ENCODE data around the gene ZMYND8.
"Not testable (repeated sequence)": the region's sequence is repeated elsewhere in the genome, so short reads cannot be mapped to it uniquely, and the experiment has no call there.

ZMYND8 gene

DNA sequence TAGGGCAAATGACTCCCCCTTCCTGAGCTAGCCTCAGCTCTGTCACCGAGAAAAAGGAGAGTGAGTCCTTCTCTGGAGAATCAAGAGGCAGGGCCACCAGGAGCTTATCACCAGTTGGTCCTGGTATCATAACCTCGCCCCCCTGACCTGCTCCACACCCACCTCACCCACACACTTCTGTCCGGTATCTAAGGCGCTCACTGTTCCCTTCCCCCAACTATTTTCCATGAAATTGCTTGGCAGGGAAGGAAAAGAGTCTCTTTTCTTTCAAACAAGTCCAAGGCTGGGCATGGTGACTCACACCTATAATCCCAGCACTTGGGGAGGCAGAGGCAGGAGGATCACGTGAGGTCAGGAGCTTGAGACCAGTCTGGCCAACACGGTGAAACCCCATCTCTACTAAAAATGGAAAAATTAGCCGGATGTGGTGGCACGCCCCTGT is 77.6 kb downstream of the ZMYND8 start:
- no peak overlapping the region for H3K9ac ChIP-seq (ENCODE audit: low read length)
- no peak overlapping the region for H3K27ac ChIP-seq (ENCODE audit: low read depth, low read length)
- no peak overlapping the region for H3K4me3 ChIP-seq (ENCODE audit: low read length)
- H3K4me1 ChIP-seq (ENCODE audit: control insufficient read depth, insufficient read depth, low read length): peaks cover 14% of the 10 kb centered on the region
- no peaks in the 10 kb centered on the region for H3K27me3 ChIP-seq (ENCODE audit: control insufficient read depth, insufficient read depth, low read length)
- H3K36me3 ChIP-seq (ENCODE audit: control insufficient read depth, insufficient read depth, low read length): peaks cover 18% of the 10 kb centered on the region

DNA sequence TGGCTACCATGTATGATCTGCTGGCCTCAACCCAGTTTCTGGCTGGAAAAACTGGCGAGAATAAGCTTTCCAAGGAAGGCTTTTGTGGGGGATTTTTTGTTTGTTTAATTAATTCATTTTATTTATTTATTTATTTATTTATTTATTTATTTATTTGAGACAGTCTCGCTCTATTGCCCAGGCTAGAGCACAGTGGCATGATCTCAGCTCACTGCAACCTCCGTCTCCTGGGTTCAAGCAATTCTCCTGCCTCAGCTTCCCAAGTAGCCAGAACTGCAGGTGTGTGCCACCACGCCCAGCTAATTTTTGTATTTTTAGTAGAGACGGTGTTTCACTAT is 79.0 kb downstream of the ZMYND8 start:
- H3K9ac ChIP-seq (ENCODE audit: low read length); H3K4me3 ChIP-seq (ENCODE audit: low read length); H3K27me3 ChIP-seq (ENCODE audit: control insufficient read depth, insufficient read depth, low read length); H3K27ac ChIP-seq (ENCODE audit: low read depth, low read length): not testable (repeated sequence)
- peaks cover 17% of the 10 kb centered on the region for H3K4me1 ChIP-seq (ENCODE audit: control insufficient read depth, insufficient read depth, low read length)
- peaks cover 12% of the 10 kb centered on the region for H3K36me3 ChIP-seq (ENCODE audit: control insufficient read depth, insufficient read depth, low read length)

DNA sequence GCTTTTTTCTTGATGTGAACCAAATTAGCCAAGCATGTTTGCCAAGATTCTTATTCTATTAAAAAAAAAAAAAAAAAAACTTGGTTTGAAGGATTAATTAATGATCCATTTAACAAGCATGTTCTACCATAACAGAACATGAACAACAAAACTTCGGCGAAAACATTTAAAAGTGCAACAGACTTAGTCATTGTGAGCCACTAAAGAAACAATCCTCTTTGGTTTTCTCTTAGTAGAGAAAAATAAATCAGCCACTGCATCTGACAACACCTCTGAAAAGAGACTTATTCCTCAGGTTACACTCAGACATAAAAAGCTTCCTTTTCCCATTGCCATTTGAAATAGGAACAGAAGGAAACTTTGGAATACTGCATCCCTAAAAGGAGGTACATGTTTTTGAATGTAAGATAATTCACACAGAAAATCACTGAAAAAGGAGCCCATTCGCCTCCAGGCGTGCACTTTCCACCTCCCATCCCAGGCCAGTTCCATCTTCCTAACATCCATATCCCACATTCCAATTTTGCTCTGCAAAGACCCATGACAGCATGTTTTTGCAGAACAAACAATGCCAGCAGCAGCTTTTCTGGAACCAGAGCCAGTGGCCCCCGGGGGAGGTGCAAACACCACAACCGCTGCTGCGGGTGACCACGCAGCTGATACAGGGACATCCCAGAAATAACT is 79.5 kb downstream of the ZMYND8 start:
- Histone ChIP-seq H3K27ac (ENCODE audit: low read depth, low read length) (peak overlapping the region; percentile 39), H3K36me3 (ENCODE audit: control insufficient read depth, insufficient read depth, low read length) (peaks cover 12% of the 10 kb centered on the region), H3K9ac (ENCODE audit: low read length) (no peak overlapping the region), H3K4me3 (ENCODE audit: low read length) (no peak overlapping the region), H3K4me1 (ENCODE audit: control insufficient read depth, insufficient read depth, low read length) (peaks cover 17% of the 10 kb centered on the region), H3K27me3 (ENCODE audit: control insufficient read depth, insufficient read depth, low read length) (no peaks in the 10 kb centered on the region)

DNA sequence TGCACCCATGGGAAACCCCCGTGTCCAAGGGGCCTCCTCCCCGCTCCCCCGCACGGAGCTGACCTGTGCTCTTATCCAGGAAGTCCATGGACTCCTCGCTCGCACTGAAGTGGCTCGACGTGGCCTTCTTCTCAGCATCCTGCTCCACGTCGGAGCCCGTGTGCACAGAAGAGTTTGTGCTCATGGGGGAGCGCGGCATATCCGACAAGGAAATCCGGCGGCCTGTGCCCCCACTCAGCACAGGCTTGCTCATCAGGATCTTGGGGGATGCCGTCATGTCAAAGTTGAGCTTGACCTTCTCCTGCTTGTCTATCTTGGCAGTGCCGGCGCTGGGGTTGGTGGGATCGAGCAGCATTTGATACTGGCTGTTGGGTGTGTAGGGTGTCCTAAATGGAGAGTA is 80.2 kb downstream of the ZMYND8 start:
- Histone ChIP-seq H3K36me3 (ENCODE audit: control insufficient read depth, insufficient read depth, low read length) (peaks cover 12% of the 10 kb centered on the region), H3K4me3 (ENCODE audit: low read length) (no peak overlapping the region), H3K27ac (ENCODE audit: low read depth, low read length) (peak overlapping the region; percentile 18), H3K4me1 (ENCODE audit: control insufficient read depth, insufficient read depth, low read length) (peaks cover 17% of the 10 kb centered on the region), H3K9ac (ENCODE audit: low read length) (no peak overlapping the region), H3K27me3 (ENCODE audit: control insufficient read depth, insufficient read depth, low read length) (no peaks in the 10 kb centered on the region)

DNA sequence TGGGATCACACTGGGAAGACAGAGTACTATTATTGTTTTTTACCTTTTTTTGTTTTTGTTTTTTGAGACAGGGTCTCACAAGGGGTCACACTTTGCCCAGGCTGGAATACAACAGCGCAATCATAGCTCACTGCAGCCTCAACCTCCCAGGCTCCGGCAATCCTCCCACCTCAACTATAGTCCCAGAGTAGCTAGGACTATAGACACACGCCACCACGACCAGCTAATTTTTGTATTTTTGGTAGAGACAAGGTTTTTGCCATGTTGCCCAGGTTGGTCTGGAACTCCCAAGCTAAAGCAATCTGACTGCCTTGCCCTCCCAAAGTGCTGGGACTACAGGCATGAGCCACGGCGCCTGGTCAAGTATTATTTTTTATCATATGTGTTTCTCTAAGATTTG is 81.0 kb downstream of the ZMYND8 start:
- H3K9ac ChIP-seq (ENCODE audit: low read length): no peak overlapping the region
- H3K4me3 ChIP-seq (ENCODE audit: low read length): no peak overlapping the region
- H3K4me1 ChIP-seq (ENCODE audit: control insufficient read depth, insufficient read depth, low read length): peaks cover 17% of the 10 kb centered on the region
- H3K36me3 ChIP-seq (ENCODE audit: control insufficient read depth, insufficient read depth, low read length): peaks cover 12% of the 10 kb centered on the region
- no peaks in the 10 kb centered on the region for H3K27me3 ChIP-seq (ENCODE audit: control insufficient read depth, insufficient read depth, low read length)
- no peak overlapping the region for H3K27ac ChIP-seq (ENCODE audit: low read depth, low read length)

DNA sequence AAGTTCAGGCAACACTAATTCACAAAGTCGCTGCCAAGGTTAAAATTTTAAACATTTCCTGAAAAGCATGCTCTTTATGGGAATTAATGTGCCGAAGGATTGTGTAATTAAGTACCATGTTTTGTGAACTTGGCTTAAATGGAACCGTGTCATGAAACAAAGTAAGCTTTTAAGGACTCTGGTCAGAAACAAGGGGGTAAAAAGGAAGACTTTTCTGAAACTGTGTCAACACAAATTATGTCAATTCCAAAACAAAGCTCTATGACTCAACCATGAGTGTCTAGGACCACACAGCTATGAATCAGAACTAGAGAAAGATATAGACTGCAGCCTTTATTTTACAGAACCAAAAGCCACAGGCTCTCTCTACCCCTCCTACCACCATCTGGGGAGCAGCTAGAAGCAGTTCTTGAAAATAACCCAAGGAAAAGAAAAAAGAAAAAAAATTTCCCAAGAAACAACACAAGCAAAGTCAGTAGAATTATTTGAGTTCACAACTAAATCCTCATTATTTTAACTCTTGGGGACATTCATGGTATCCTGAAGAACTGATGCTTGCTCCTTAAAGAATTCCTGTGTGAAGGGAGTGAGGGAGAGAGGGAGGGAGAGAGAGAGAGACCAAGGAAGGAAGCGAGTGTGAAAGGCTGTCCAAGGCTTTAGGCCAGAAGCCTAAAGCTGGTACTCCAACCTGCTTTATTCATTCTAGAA is 81.9 kb downstream of the ZMYND8 start:
- Histone ChIP-seq H3K36me3 (ENCODE audit: control insufficient read depth, insufficient read depth, low read length) (peaks cover 15% of the 10 kb centered on the region), H3K27ac (ENCODE audit: low read depth, low read length) (peak overlapping the region; percentile 78), H3K4me3 (ENCODE audit: low read length) (no peak overlapping the region), H3K4me1 (ENCODE audit: control insufficient read depth, insufficient read depth, low read length) (peaks cover 17% of the 10 kb centered on the region), H3K27me3 (ENCODE audit: control insufficient read depth, insufficient read depth, low read length) (no peaks in the 10 kb centered on the region), H3K9ac (ENCODE audit: low read length) (no peak overlapping the region)

DNA sequence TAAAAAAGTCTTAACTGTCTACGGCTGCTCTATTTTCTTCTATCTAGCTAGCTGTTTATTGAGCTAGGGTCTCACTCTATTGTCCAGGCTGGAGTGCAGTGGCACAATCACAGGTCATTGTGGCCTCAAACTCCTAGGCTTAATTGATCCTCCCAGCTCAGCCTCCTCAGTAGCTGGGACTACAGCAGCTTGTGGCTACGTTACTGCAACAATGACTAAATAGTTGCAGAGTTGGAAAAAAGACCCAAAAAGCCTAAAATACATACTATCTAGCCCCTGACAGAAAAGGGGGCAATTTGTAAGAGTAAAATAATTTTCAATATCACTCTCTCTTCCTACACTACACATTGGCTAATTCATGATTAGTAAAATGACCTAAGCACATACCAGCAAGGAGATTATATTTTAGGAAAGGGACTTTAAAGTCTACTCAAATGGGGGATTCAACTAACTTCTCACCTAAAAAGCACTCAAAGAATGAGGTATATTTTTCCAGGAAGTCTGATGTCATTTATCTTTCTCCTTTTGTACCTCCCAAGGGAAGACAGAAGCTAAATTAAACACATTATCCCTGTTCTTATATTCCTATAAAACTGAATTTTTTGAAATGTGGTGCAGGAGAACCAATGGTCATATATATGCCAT is 82.8 kb downstream of the ZMYND8 start:
- H3K4me1 ChIP-seq (ENCODE audit: control insufficient read depth, insufficient read depth, low read length): peaks cover 17% of the 10 kb centered on the region
- no peak overlapping the region for H3K9ac ChIP-seq (ENCODE audit: low read length)
- peaks cover 13% of the 10 kb centered on the region for H3K36me3 ChIP-seq (ENCODE audit: control insufficient read depth, insufficient read depth, low read length)
- no peaks in the 10 kb centered on the region for H3K27me3 ChIP-seq (ENCODE audit: control insufficient read depth, insufficient read depth, low read length)
- H3K4me3 ChIP-seq (ENCODE audit: low read length): no peak overlapping the region
- H3K27ac ChIP-seq (ENCODE audit: low read depth, low read length): peak overlapping the region; percentile 78

DNA sequence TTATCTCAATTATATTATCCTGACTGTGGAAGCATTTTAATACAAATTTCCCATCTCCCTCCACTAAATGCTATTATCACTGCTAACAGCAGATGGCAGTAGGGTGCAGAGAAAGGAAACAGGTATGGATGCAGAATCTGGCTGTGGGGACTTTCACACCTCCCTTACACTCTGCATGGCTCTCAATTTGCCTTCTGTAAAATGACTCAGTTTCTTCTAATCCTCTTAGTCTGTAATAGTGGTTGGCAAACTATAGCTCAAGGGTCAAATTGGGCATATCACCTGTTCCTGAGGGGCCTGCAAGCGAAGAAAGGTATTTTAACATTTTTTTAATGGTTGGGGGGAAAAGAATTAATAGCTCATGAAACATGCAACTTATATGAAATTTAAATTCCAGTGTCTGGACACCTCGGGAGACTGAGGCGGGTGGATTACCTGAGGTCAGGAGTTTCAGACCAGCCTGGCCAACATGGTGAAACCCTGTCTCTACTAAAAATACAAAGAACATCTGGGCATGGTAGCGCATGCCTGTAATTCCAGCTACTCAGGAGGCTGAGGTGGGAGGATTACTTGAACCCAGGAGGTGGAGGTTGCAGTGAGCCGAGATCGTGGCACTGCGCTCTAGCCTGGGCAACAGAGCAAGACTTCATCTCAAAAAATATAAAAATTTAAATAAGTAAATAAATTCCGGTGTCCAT is 83.5 kb downstream of the ZMYND8 start:
- H3K4me3 ChIP-seq (ENCODE audit: low read length): no peak overlapping the region
- no peaks in the 10 kb centered on the region for H3K27me3 ChIP-seq (ENCODE audit: control insufficient read depth, insufficient read depth, low read length)
- no peak overlapping the region for H3K9ac ChIP-seq (ENCODE audit: low read length)
- H3K27ac ChIP-seq (ENCODE audit: low read depth, low read length): no peak overlapping the region
- H3K4me1 ChIP-seq (ENCODE audit: control insufficient read depth, insufficient read depth, low read length): peaks cover 17% of the 10 kb centered on the region
- peaks cover 12% of the 10 kb centered on the region for H3K36me3 ChIP-seq (ENCODE audit: control insufficient read depth, insufficient read depth, low read length)

DNA sequence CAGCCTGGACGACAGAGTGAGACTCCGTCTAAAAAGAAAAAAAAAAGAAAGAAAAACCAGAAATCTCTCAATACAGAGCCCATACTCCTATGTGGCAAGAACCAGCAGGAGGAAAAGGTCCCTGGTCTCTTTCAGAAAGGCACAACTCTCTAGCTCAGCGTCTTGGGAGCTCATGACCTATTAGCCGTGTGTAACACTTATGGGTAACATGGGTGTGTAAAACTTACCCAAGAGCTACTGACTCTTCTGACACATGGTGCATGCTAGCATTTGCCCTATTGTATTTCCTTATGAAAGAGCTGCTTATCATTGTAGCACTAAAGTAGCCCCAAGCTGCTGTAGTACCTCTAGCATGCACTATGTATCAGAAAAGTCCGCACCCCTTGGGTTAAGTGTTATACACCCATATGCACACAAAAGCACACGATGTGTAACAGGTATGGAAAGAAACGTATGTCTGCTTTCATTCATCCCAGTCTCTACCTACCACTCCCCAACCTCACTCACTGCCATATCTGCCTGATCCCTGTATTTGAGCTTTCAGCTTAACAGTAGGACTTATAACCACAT is 85.4 kb downstream of the ZMYND8 start:
- no peak overlapping the region for H3K4me3 ChIP-seq (ENCODE audit: low read length)
- no peaks in the 10 kb centered on the region for H3K27me3 ChIP-seq (ENCODE audit: control insufficient read depth, insufficient read depth, low read length)
- no peak overlapping the region for H3K9ac ChIP-seq (ENCODE audit: low read length)
- peaks cover 14% of the 10 kb centered on the region for H3K36me3 ChIP-seq (ENCODE audit: control insufficient read depth, insufficient read depth, low read length)
- no peak overlapping the region for H3K27ac ChIP-seq (ENCODE audit: low read depth, low read length)
- peaks cover 13% of the 10 kb centered on the region for H3K4me1 ChIP-seq (ENCODE audit: control insufficient read depth, insufficient read depth, low read length)

DNA sequence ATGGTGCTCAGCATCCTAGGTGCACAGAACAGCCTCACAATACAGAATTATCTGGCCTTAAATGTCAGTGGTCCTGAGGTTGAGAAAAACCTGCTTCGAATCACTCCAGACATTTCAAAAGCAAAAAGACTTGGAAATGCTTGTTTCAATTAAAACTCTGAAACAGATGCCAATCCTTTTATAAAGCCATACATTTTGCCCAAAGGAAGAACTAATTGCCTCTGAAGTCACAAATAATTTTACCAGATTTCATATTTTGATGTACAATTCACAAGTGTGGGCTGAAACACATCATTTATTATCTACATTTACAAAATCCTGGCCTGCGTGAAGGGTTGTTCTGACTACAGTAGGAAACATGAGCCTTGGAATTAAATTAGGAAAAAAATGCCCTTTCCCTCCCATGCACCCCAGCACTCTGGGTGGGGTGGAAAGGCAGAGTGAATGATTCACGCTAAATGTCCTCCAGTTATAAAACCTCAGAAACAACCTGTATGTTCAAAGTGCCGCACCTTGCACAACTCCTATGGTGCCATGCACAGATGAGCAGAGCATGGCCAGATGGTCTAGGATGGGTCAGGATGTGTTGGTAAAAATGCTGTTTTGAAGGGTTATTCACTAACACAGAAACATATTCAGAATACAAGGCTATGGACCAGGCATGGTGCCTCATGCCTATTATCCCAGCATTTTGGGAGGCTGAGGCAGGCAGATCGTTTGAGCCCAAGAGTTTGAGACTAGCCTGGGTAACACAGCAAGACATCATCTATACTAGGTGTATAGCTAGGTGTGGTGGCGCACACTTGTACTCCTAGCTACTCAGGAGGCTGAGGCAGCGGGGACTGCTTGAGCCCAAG is 87.0 kb downstream of the ZMYND8 start:
- no peak overlapping the region for H3K27ac ChIP-seq (ENCODE audit: low read depth, low read length)
- no peak overlapping the region for H3K4me3 ChIP-seq (ENCODE audit: low read length)
- no peak overlapping the region for H3K9ac ChIP-seq (ENCODE audit: low read length)
- no peaks in the 10 kb centered on the region for H3K27me3 ChIP-seq (ENCODE audit: control insufficient read depth, insufficient read depth, low read length)
- peaks cover 9% of the 10 kb centered on the region for H3K4me1 ChIP-seq (ENCODE audit: control insufficient read depth, insufficient read depth, low read length)
- H3K36me3 ChIP-seq (ENCODE audit: control insufficient read depth, insufficient read depth, low read length): peaks cover 14% of the 10 kb centered on the region

DNA sequence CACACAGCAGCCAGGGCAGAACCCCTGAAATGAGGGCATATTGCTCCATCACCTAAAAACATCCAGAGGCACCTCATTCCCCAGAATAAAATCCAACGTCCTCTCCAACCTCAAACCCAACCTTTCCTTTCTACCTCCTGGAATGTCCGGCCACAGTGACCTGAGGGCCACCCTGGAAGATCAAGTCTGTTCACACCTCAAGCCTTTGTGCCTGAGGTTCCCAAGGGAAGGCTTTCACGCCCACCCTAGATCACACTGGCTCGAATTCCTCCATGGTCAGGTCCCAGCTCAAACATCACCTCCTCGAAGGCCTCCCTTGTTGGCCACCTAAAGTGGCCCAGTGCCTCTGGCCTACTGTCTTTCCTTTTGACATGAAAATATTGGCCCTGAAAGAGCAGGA is 88.9 kb downstream of the ZMYND8 start:
- H3K4me3 ChIP-seq (ENCODE audit: low read length): no peak overlapping the region
- H3K36me3 ChIP-seq (ENCODE audit: control insufficient read depth, insufficient read depth, low read length): peaks cover 14% of the 10 kb centered on the region
- H3K4me1 ChIP-seq (ENCODE audit: control insufficient read depth, insufficient read depth, low read length): no peaks in the 10 kb centered on the region
- no peak overlapping the region for H3K27ac ChIP-seq (ENCODE audit: low read depth, low read length)
- no peak overlapping the region for H3K9ac ChIP-seq (ENCODE audit: low read length)
- H3K27me3 ChIP-seq (ENCODE audit: control insufficient read depth, insufficient read depth, low read length): no peaks in the 10 kb centered on the region

Data from rectal smooth muscle tissue (tissue), 1 donor.